GM19240 (cell line): ENCODE results near the gene C5orf46.
A peak's percentile ranks its signal among the peaks of the same experiment; 100 is the strongest.

Experiments
- DNase-seq: peaks from one replicate; pipeline ENCODE4 v3.0.0; 2011; ENCODE audit warnings: low spot score; ENCODE audit not compliant: insufficient read length

C5orf46 gene

DNA sequence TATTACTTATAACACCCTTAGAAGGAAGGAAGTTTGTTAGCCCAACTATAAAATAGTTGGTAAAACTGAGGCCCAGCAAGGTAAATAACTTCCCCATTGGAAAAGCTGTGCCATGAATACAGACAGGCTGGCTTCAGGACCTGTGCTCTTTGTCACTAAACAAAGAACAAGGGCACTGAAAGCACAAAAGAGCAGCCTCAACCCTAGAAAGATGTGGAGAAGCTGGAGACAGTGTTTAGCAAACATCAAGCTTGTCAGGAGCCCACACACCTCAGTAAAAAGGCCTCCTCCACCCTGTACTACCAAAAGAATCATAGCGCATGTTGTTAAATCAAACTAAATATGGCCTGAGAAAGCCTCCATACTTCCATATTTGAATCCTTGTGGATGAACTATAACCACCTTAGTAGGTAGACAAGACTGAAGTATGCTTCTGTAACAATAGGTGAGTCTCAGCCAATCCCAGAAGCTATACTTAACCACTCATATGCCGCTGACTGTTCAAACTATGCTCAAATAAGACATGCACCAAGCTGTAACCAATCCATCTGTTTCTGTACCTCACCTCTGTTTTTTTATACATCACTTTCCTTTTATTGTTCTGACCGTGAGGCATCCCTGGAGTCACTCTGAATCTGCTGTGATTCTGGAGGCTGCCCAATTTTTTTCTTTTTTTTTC, 46.2 kb downstream of the C5orf46 start:
- no peak for DNase-seq

DNA sequence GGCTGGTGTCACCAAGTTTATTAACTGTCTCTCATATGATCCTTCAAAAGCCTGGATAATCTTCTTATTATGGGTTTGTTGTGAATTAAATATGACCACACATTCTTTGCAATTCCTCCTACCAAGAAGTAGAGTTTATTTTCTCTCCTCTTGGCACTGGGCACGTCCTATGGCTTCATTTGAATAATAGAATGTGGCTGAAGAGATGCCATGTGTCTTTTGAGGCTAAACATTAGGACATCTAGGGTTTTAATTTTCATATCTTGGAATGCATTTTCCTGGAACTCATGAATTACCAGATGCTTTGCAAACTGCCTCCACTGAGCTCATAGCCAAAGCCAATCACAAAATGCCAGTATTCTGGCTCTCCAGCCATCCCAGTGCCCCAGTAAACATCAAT, 47.8 kb downstream of the C5orf46 start:
- DNase-seq: no peak

DNA sequence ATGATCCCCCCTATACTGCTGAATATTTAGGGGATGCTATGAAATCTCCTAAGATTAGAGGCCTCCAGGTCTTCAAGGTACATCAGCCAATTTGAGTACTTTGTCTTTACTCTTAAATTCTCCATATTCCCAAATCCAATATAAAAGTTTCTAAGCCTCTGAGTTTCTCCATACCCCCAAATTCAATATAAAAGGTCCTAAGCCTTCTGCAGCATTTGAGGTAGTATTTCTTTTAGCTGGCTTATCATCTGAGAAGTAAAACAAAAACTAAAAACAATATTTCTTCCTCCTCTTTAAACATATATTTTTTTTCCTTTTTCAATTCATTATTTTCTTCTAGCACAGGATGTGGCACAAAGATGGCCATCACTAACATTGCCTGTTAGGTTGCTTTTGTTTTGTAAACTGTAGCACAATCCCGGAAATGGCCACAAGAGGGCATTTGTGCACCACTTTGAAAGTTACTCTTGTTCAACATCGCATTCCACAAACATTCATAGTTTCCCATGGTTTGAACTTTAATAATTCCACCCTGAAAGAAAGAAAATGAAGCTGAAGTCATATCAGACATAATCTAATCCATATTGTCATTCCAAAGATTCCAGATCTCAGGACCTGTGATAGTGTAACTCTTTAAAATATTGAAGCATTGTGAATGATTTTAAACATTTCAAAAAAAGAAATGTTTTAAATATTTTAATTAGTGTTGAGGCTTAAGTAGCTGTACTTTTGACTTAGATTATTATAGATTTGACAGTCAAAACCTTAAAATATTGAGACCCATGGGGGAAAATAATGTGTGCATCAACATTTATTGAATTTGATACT, 48.8 kb downstream of the C5orf46 start:
- DNase-seq: peak; percentile 7

DNA sequence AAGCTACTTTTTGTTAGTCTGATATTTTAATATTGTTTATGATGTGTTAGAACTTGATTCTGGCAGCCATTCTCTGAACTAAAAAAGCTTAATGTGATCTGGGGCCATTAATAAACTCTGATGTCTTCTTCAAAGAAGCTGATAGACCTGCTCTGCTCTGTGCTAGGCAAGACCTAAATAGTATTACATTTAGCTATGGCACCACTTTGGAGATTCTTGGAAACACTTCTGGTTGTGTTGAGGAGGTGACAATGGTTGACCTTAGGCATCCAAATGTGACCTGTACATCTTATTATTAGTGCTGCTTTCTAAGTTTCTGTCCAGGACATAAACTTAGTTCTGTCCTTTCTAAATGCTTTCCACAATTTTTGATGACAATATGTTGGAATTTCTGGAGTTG, 49.5 kb downstream of the C5orf46 start:
- no peak for DNase-seq

DNA sequence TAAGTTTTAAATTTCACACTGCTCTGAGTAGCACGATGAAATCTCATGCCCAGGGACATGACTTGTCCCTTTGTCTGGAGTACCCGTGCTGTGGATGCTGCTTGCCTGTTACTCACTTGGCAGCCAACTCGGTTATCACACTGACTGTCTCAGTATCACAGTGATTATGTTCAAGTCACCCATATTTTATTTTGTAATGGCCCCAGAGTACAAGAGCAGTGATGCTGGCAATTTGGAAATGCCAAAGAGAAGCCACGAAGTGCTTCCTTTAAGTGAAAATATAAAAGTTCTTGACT, 50.6 kb downstream of the C5orf46 start:
- no peak for DNase-seq

DNA sequence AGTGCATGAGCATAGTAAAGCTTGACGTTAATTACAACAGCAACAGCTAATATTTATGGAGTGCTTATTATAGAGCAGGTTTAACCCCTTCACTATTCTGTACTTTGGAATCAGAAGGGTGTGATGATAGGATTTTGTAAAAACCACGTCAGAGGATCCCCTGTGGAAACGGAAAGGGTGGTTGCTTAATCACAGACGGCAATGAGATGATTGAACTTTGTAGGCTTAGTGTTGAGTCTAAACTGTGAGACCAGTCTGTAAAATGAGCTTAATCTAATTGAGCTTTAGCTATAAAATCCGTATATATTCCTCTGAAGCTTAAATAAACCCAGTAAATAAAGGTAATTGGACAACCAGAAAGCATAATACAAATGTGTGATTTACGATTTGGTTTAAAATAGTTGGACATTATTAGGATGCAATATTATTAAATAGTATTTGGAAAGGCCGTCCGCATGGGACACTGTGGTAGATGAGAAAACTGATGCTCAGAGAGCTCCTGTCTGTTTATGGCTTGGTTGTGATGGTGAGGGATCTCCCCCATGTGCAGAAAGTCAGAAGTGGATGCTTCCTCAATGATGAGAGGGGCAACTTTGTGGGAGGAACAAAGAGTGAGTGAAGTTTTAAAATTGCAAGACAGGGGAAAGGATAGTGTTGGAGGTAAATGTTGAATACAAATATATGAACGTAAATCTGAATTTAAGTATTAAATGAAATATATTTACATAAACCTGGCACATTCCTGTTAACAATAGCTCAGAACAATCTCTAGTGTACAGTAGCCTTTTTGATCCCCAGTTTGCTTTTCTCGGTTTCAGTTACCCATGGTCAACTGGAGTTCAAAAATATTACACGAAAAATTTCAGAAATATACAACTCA, 51.2 kb downstream of the C5orf46 start:
- no peak for DNase-seq

DNA sequence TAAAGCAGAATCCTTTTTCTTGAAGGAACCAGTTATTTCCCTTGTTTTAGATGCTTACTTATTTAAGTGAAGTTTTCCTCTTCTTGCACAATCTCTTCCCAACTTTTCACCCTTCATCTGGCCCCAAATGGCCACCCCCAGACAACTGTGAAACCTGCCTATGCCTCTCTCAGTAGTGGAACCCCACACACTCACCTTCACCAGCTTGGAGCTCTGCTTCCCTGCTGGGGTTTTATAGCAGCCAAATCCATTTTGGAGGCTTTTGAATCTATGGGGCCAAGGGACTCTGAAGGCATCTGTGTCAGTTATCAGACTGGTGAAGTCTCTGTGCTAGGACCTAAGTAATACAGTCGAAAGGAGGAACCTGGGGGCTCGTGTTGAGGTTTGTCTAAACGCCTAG, 52.0 kb downstream of the C5orf46 start:
- DNase-seq: no peak

DNA sequence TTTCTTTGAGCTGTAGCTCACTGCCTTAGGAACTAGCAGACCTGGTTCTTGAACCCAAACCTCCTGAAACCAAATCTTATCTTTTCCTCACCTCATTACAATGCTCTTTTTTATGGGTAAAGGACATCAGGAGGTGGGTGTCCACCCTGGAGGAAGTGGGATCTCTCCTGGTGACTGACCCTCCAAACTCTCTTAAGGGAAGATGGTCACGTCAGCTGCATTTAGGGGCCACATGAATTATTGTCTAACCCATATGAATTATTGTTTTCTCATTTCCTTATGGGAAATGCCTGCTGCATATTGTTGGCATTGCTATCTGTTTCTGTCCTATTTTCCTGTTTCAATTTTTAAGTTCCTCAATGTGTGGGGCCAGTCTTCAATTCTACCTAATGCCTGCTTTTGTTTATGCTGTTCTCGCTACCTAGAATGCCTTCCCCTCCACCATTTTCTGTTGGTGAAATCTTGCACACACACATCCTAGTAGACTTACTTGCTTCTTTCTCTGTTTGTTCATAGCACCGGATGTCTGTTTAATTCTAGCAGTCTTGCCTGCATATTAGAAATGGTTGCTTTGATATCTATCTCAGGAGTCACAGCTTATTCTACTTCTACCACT, 52.9 kb downstream of the C5orf46 start:
- DNase-seq: no peak

DNA sequence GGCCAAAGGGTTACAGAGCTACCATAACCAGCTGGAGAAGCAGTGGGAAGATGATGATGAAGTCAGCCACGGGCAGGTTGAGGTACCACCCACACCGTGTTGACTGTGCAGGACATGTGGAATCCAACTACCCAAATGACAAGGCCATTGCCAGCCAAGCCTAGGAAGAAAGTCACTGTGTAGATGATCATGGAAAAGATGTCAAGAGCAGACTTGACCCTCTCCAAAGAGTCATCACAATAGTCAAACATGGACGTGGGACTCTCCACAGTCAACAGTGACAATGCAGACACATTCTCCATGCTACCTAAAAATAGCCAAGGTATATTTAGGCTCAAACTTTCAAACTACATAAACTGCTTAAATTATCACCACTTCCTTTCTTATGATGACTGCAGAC, 54.0 kb downstream of the C5orf46 start:
- no peak for DNase-seq

DNA sequence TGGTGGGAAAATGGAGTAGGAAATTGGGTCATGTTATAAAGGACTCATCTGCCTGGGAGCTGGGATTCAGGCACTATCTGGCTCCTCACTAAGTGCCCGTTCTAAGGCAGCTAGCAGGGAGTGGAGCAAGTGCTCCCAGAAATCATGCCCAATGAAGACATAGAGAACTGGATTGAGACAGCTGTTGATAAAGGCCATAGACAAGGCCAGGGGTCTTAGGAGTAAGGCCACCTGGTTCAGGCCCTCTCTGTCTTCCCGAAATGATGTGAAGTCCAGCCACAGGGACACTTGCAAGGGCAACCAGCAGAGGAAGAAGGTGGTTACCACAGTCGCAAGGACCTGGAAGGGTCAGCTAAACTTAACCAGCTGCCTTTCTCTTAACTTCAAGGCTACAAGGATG, 54.8 kb downstream of the C5orf46 start:
- no peak for DNase-seq

DNA sequence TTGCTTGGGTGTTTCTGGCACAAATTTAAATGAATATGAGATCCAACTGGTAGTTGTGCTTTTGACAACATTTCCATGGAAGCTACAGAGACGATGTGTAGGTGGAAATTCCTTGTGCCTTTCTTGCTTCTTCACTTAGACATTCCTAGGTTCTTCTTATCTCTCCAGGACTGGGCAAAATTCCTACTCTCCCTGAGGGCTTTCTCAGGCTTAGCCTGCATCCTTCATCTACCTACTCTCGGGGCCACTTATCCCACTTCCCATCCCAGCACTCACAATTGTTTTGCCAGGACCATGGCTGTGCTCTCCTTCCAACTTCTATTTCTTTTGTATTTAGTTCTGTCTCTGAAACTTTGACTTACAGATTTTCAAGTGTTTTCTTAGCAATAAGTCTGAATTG, 57.1 kb downstream of the C5orf46 start:
- no peak for DNase-seq

DNA sequence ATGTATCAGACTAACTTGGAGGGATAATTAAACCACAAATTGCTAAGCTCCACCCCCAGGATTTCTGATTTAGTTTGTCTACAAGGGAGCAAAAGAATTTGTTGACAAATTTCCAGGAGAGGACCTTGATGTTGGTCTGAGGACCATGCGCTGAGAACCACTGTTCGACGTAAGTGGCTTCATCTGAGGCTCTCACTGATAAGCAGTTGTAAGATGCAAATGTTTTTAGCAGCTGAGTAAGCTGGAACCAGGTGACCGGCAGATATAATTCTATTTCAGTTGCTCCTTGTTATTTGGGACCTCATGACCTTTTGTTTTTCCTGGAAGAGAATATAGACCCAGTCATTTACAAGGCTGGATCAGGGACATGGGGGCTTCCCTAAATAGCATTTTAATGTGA, 60.7 kb downstream of the C5orf46 start:
- DNase-seq: no peak

DNA sequence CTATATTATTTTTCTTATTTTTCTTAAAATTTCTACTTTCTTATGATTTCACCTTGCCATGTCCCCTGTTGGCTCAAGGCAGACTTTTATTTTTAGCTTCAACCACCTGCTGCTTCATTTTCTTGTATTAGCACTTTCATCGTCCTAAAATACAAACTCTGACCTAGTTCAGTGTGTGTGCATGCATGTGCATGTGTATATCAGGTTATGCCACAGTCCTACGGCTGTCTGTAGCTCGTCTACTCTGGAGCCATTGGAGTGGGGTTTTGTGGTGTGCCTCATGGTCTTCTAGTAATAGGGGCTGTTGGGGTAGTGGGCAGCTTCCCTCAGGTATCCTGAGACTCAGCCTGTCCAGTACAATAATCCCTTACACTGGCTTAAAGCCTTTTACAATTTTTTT, 61.5 kb downstream of the C5orf46 start:
- no peak for DNase-seq

DNA sequence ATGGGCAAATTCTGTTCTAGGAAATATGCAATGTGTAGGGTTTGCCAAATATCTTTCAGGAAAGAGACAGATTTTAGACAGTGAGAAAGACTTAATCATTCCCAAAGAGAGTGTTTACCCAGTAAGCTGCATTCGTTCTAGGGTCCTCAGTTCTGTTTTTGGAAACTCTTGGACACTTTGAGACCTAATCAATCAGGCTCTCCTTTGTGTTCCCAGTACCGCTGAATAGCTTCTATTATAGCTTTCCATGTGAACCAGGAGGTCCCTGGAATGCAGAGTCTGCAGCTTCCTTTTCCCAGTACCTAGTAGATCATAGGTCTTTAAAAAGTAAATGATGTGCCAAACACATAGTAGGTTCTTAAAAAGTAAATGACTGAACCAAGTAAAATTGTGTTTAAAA, 63.5 kb downstream of the C5orf46 start:
- DNase-seq: no peak
